RKO (cell line): ENCODE measurements around the gene GCA.

Source experiments
- DNase-seq: peaks from one replicate; pipeline ENCODE4 v3.0.0-alpha.2; 2016; ENCODE audit warnings: low spot score

Gene GCA

DNA sequence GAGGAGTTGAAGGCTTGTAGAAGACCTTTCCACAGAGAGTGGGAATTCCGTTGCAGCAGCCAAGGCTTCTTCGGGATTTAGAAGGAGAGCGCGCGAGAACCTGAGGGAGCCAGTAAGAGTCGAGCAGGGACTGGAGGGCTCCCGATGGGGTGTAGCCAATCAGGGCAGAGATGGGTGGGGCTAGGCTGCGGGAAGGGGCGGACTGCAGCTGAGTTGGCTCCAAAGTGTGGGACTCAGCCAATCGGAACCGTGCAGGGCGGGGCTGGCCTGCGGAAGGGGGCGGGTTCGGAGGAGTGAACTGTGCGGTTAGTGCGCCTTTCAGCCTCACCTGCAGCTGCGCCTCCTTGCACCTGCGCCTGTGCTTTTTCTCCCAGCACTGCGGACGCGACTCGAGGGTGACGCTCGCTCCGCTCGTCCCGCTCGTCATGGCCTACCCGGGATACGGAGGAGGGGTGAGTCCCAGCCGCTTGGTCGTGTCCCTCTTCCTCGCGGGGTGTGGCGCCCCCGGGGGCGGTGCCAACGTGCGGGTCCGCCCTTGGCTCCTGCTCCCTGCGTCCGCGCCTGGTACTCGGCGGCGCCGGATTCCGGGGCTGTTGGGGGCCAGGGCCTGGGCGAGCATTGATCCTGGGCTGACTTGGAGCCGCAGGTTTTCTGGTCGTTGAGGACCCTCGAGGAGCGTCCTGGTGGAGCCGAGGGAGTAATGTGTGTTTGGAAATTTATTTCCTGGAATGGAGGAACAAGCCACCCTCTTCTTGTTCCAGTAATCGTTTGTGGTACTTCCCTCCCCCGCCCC, at the start of gene GCA:
Gene GCA, plus strand, starts transcription at position 309 of the 793 bp plus-strand sequence. Its CDS starts 117 bp downstream, at position 426.
- DNase-seq, result peak; percentile 89

- DNase-seq, result no peak
Measured at GRCh38 chr2:162295009-162295408, 48.9 kb upstream of the GCA start.

DNA sequence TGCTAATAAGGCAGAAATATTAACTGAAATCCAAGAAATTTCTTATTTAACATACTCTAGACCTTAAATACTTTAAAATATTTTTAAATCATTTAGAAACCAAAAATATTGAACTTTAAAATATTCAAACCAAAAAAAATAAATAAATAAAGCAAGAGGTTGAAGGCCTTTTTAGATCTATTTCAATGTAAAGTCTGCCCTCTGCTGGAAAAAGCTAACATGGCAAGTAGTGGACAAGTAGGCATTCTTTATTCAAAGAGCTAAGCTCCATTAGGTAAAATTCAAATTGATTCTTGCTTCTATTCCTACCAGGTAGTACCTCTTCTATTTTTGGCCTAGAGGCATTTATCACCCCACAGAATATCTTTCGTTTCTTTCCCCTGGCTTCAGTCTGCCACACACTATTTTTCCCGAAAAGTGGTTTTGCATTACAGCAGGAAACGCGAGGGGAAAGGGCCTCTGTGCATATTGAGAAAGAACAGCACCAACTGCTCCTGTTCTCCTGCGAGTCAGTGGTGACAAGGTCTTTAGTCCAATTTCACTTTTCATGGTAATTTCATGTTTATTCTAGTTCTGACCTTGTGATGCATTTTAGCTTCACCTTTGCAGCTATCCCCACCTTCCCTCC, 45.9 kb upstream of the GCA start:
- DNase-seq, result peak; percentile 77

DNA sequence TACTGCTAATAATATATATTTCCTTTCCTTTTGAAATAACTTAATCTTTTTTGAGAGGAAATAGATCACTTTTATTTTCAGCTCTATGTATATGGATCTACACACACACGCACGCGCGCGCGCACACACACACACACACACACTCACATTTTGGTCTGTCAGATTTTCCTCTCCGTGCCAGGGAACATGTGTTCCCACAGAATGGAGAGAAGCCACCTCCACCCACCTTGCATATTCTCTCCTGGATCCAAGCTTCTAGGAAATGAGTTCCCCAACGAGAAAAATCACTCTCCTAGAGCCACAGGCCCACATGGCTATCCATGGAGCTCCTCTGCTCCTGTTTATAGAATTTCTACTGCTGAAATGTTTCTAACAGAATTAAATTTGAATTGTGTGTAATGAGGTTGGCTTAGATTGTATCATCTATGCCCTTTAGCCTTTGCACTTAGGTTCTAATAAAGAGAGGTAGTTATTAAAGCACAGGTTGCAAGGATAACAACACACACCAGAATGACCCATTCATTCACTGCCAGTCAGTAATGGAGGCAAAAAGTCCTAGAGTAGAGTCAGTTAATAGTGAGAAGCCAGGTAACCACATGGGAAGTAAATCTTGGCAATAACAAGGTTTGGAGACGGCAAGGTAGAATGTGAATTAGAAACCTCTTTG, 45.1 kb upstream of the GCA start:
- DNase-seq, result no peak

DNA sequence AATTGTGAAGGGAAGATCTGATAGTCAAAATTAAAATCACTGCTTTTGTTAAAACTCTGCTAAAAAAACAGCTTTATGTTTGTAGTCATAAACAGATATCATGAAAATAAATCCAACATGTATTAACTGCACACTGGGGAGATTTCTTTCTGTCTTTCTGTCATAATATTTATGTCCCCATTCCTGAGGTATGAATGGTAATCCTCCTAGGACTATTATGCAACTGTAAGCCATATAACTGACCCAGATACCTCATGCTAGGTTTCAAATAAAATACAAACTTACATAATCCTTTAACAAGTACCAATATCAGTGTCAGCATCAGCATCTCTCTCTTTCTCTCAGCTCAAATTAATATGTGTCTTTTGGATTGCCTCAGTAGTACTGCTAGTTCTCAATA, 43.7 kb upstream of the GCA start:
- no peak for DNase-seq

DNA sequence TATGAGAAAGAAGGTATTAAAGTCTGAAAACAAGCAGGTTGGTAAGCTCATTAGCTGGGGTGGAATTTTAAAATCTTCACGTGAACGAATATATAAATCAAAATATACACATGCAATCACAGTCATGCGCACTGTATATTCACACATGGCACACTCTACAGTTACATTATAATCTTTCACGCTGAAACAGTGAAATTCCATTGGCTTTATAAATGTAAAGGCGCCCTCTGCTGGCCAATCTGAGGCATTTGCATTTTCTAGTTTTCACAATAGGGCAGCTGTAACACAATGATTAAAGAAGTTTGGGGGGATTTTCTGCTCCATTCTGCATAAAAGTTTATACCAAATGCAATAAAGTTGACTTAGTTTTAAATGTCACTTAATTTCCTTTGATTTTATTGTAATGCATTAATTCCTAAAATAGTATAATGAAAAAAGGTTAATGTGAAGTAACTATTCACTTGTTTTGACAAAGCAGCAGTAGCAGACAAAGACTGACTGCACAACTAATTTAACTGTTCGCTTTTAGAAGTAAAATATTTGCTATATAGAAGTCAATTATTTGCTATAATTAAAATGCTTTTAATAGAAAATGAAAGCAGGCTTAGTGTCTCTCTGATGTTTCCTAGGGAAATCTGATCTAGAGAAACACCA, 42.7 kb upstream of the GCA start:
- DNase-seq, result peak; percentile 84

DNA sequence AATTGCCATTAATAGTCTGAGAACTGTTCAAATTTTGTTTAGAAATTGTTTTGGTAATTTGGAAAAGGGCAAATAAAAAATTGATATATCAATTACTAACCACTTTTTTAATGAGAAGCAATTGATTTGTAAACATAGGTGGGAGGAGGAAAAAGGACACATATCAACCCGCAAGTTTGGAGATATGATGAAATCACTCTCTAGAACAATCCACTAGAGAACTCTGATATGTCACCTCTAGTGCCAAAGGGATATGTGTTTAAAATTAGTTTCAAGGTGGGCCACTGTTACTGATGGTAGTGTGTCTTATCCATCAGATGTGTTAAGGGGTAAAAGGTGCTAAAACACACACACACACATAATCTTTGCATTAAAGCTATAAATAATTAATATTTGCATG, 42.1 kb upstream of the GCA start:
- no peak for DNase-seq

- DNase-seq, result no peak
Measured at GRCh38 chr2:162305901-162306300, 38.0 kb upstream of the GCA start.

DNA sequence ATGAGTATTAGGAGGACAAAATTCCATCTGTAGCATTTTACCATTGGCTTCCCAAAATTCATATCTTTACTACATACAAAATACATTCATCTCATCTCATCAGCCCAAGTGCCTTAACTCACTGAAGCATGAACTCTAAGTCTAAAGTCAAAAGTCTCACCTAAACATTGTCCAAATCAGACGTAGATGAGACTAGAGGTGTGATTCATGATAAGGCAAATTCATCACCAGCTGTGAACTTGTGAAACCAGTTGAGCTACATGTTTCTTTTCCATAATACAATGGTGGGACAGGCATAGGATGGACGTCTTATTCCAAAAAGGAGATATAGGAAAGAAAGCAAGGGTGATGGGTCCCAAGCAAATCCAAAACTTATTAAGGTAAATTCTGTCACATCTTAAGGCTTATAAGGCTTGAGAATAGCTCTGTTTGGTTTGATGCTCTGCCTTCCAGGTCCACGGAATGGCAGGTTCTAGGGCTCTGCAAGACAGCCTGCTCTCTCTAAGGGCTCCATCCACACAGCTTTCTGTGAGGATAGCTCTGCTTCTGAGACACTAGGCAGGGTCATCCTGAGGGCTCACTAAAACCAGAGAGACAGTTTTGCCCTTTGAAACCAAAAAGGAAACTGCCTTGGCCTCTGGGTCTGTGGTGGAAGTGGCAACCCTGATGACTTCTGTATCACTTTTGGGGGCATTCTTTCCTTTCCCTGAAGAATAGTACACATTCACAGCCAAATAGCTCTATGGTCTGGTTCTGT, 35.0 kb upstream of the GCA start:
- DNase-seq, result no peak

- DNase-seq, result no peak
Measured at GRCh38 chr2:162312853-162313252, 31.1 kb upstream of the GCA start.

DNA sequence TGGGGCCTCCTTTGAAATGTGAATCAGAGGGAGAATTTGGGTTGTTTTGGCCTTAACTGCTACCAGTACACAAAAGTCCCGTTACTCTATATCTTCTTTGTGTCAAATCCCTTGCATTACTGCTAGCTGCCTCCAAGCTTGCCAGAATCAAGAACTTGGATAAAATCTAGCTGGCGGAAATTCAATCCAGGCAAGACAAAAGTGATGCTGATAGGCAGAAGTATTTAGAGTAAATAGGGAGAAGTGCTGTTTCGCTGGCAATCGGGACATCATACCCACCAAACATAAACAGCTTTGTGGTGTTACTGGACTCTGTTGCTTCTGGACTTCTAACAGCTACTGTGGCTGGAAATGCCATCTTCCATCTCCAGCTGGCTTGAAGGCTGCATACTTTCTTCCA, 28.0 kb upstream of the GCA start:
- no peak for DNase-seq

DNA sequence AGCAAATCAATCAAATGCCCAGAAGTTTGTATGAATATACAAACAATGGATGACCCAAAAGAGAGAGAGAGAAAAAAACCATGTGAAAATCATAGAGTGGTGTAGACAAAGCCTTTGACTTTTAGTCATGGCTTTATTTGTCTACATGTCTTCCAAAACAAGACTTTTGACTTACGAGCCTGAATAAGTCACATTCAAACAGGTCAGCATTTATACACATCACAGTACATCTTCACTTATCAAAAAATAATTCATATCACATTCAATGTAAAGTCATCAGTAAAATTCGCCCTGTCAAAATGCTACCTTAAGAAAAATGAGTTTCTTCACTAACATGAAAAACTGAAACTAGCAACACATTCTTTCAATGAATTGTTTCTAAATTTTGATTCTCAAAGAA, 27.3 kb upstream of the GCA start:
- DNase-seq, result no peak

- DNase-seq, result no peak
Measured at GRCh38 chr2:162317058-162317742, 26.7 kb upstream of the GCA start.

DNA sequence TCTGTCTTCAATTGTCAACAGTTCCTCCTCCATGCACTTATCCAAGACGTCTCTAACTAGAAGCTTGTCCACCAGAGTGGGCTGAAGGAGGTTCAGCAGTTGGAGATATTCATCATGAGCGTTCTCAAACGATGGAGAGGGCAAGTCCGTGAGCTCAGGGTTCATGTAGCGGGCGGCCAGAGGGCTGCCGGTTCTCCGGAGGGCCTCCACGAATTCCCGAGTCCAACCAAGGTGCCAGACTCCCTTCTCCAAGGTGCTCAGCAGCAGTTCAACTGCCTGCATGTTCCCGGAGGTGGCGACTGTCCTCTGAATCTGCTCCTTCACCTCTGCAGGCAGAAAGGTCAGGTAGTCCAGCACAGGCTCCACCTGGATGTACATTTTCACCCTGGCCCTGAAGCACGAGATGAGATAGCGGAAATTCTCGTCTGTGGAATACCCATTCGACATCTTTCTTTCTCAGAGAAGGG, 26.0 kb upstream of the GCA start:
- DNase-seq, result peak; percentile 43

- DNase-seq, result peak; percentile 84
Measured at GRCh38 chr2:162318328-162319180, 25.4 kb upstream of the GCA start, which contains the start of gene IFIH1. Gene IFIH1 (minus strand): TSS chr2:162318684. CDS start chr2:162318307, 377 bp downstream.

- DNase-seq, result no peak
Measured at GRCh38 chr2:162320864-162321517, 22.9 kb upstream of the GCA start.

DNA sequence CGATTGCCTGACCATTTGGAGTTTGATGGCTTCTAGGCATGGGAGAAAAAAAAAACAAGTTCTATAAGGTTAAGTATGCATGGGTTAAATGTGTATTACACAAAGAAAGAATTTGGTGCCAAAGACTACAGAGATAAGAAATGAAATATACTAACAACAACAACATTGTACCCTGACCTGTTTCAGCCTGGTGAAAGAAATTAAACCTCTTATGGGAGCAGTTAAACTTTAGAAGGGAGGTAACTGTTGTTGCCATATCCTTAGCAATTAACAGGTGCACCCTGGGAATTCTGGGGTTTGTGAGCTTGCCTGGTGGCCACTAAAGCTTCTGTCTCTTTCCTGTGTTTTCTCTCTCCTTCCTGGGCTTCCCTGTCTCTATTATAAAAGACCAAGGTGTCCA, 19.0 kb upstream of the GCA start:
- no peak for DNase-seq

DNA sequence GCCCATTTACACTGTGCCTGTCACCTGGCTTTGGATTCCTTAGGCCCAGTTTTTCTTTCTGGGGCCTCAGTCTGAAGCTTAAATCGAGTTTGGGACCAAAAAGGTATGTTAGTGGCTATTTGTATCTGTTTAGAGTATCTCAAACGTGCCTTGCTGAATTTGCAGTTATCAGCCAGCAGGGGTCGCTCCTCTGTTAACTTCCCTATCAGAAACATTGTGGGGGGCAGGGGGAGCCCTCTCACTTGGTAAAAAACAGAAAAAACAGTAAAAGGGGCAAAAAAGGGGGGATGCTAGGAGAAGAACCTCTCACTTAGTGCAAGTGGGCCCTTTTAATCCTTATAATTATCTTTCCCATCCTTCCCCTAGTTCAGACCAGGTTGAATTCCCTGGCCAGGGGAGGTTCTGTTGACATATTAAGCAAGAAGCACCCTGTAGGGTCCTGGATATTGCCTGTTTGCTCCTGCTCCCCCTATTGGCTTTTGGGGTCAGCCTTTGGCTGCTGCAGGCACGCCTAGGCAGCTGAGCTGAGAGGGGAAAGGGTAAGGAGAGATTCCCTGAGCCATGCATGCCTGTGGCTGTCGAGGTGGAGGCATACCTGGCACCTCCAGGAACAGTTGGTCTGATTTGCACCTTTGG, 16.7 kb upstream of the GCA start:
- no peak for DNase-seq

GRCh38 chr2:162327806-162328205, 16.1 kb upstream of the GCA start:
- DNase-seq, result no peak
